HepG2 (cell line): ENCODE results near the gene NEUROD4. TPM values are rescaled to one million over a fixed set of nuclear protein-coding genes. Genes with fewer than 3 reads are reported as not detected.

Source experiments
- ATAC-seq: fragments of 200-7000 bp; cut with Tn5 transposase; 3 replicates; pipeline ENCODE4 v1.9.1; 2020; ENCODE audit warnings: mild to moderate bottlenecking, moderate library complexity
- BruUV-seq: library from RNA; stranded (reverse); fragments of 400-500 nt; replicated peaks from 2 replicates; lab custom pipeline; 2021; lab: Mats Ljungman, UMichigan
- CTCF ChIA-PET: fragments of 300-600 bp; formaldehyde crosslinking; extraction: SDS; loops from one replicate; lab custom pipeline; 2021; ENCODE audit warnings: low total read pairs, inconsistent platforms, low intra/inter-chr PET ratio; lab: Yijun Ruan, JAX
- POLR2A ChIA-PET: fragments of 350-600 bp; sonication (Branson Sonifier 250); formaldehyde crosslinking; loops from one replicate; lab custom pipeline; 2020; ENCODE audit warnings: antibody characterized with exemption, inconsistent platforms; lab: Yijun Ruan, JAX
- DNase-seq: peaks from one replicate; pipeline ENCODE4 v3.0.0-alpha.2; 2015; ENCODE audit warnings: low spot score
- FAIRE-seq: peaks from 3 replicates; lab custom pipeline; 2011; peaks lifted over from hg19 to GRCh38; lab: Jason Lieb, UNC
- H2AFZ ChIP-seq: one replicate; pipeline ENCODE4 v1.6.1; 2011; ENCODE audit warnings: low read length, inconsistent platforms
- H3K27ac ChIP-seq: fragments of 300-600 bp; 3 replicates; pipeline ENCODE4 v1.8.0; 2011; ENCODE audit warnings: mixed run types, mild to moderate bottlenecking, mixed read lengths, low read length, inconsistent platforms; ENCODE audit not compliant: insufficient read depth; ENCODE audit errors: extremely low read length
- H3K27me3 ChIP-seq, 2 experiments: fragments of 200-600 bp in 1 of 2; 2 replicates in 1 of 2; 3 replicates in 1 of 2; pipeline versions ENCODE4 v1.6.0 to v1.8.0; 2011; ENCODE audit warnings: low read length in 2 of 2, mild to moderate bottlenecking in 2 of 2, moderate library complexity in 2 of 2, inconsistent platforms in 1 of 2; ENCODE audit not compliant: insufficient read depth in 2 of 2, control insufficient read depth in 1 of 2
- H3K36me3 ChIP-seq, 2 experiments: fragments of 200-600 bp in 1 of 2; replicated peaks in 1 of 2; 2 replicates in 1 of 2; 3 replicates in 1 of 2; pipeline versions ENCODE4 v1.5.1 to v1.8.0; 2011; ENCODE audit warnings: low read length in 2 of 2, inconsistent platforms in 1 of 2; ENCODE audit not compliant: insufficient read depth in 2 of 2, control insufficient read depth in 1 of 2
- H3K4me1 ChIP-seq: 2 replicates; pipeline ENCODE4 v1.5.1; 2012; ENCODE audit warnings: low read length, inconsistent platforms; ENCODE audit not compliant: insufficient read depth
- H3K4me2 ChIP-seq: 2 replicates; pipeline ENCODE4 v1.6.0; 2011; ENCODE audit warnings: low read depth, low read length, inconsistent platforms
- H3K4me3 ChIP-seq, 3 experiments: fragments of 200-600 bp in 1 of 3; sonication (generic), shearing (Covaris generic) in 1 of 3; replicated peaks in 1 of 3; 2 replicates each; pipeline ENCODE4 v1.5.1; 2011 to 2016; ENCODE audit warnings: low read length in 3 of 3, inconsistent platforms in 2 of 3, low read depth in 2 of 3, mild to moderate bottlenecking in 2 of 3, control low read depth in 1 of 3, mixed read lengths in 1 of 3; ENCODE audit not compliant: insufficient read depth in 1 of 3
- H3K79me2 ChIP-seq: one replicate; pipeline ENCODE4 v1.6.1; 2011; ENCODE audit warnings: low read length, inconsistent platforms; ENCODE audit not compliant: insufficient read depth
- H3K9ac ChIP-seq: 2 replicates; pipeline ENCODE4 v1.6.0; 2011; ENCODE audit warnings: mild to moderate bottlenecking, low read depth, low read length, inconsistent platforms; ENCODE audit not compliant: insufficient read depth
- H3K9me3 ChIP-seq: 2 replicates; pipeline ENCODE4 v1.5.1; 2012; ENCODE audit warnings: mild to moderate bottlenecking, low read length
- H4K20me1 ChIP-seq: 2 replicates; pipeline ENCODE4 v1.6.0; 2011; ENCODE audit warnings: inconsistent platforms, mild to moderate bottlenecking, low read length, moderate library complexity; ENCODE audit not compliant: insufficient read depth
- FOXM1 ChIP-seq: sonication (generic); formaldehyde crosslinking; IDR thresholded peaks from 2 replicates; pipeline ENCODE4 v1.5.0; 2020; ENCODE audit warnings: missing genetic modification reagents
- HMG20B ChIP-seq: conservative IDR thresholded peaks from 2 replicates; pipeline ENCODE4 v1.6.1; 2016; ENCODE audit warnings: missing genetic modification reagents, missing compliant biosample characterization
- HNRNPLL ChIP-seq: fragments of 200-400 bp; formaldehyde crosslinking; IDR thresholded peaks from 2 replicates; pipeline ENCODE4 v1.6.1; 2017; ENCODE audit warnings: mild to moderate bottlenecking, low read depth, low read length; ENCODE audit not compliant: poor library complexity, severe bottlenecking
- SMAD3 ChIP-seq: sonication (generic); formaldehyde crosslinking; IDR thresholded peaks from 2 replicates; pipeline ENCODE4 v1.4.0; 2020; ENCODE audit warnings: missing genetic modification reagents
- U2AF2 ChIP-seq: fragments of 200-400 bp; formaldehyde crosslinking; IDR thresholded peaks from 2 replicates; pipeline ENCODE4 v1.6.1; 2017; ENCODE audit warnings: low read depth, mild to moderate bottlenecking, low read length
- ZNF207 ChIP-seq: fragments of 450-650 bp; IDR thresholded peaks from 2 replicates; pipeline ENCODE4 v1.6.1; 2016; ENCODE audit warnings: antibody characterized with exemption, borderline replicate concordance
- ZNF274 ChIP-seq: sonication (generic); formaldehyde crosslinking; IDR thresholded peaks from 2 replicates; pipeline ENCODE4 v1.5.1; 2020; ENCODE audit warnings: mild to moderate bottlenecking, missing genetic modification reagents
- ZNF468 ChIP-seq: sonication (generic); formaldehyde crosslinking; IDR thresholded peaks from 2 replicates; pipeline ENCODE4 v1.8.0; 2022; ENCODE audit warnings: mild to moderate bottlenecking, moderate library complexity, missing genetic modification reagents
- ZNF761 ChIP-seq: sonication (generic); formaldehyde crosslinking; conservative IDR thresholded peaks from 2 replicates; pipeline ENCODE4 v1.4.0; 2020; ENCODE audit warnings: mild to moderate bottlenecking, missing genetic modification reagents
- ZNF775 ChIP-seq: sonication (generic); formaldehyde crosslinking; IDR thresholded peaks from 2 replicates; pipeline ENCODE4 v1.4.0; 2020; ENCODE audit warnings: missing genetic modification reagents, mild to moderate bottlenecking, moderate library complexity, borderline replicate concordance
- WGBS: methylation state at CpG from one replicate; pipeline ENCODE4 v1.1.6; 2017; ENCODE audit warnings: low lambda C conversion rate; 5-methylcytosine and 5-hydroxymethylcytosine counted together
- in situ Hi-C: cut with HindIII; loops from 2 replicates; pipeline ENCODE4 v1.10.0; 2017; ENCODE audit warnings: low pct_unique_long_range_greater_than_20kb; ENCODE audit not compliant: extremely low pct_ligation_motif_present
- intact Hi-C: fragments of 100-400 bp; cut with micrococcal nuclease; formaldehyde crosslinking; loops from one replicate; pipeline ENCODE4 v1.10.0; 2022; ENCODE audit not compliant: unreplicated experiment
- polyA plus RNA-seq, 8 experiments: library from polyadenylated mRNA; depleted of rRNA in 3 of 8; stranded (reverse) in 7 of 8; unstranded in 1 of 8; fragments of >200 nt; fragmentation: Illumina TruSeq in 4 of 8; extraction: Trizol in 4 of 8; gene quantifications; 2 replicates each; pipeline versions ENCODE4 v1.2.1 to v1.2.3, GENCODE V29; 2011 to 2016; ENCODE audit warnings: low read depth in 4 of 8, missing spikeins in 1 of 8, mixed read lengths in 1 of 8; ENCODE audit not compliant: insufficient read depth in 1 of 8
- total RNA-seq, 5 experiments: library from RNA; depleted of rRNA; stranded (reverse); fragments of >200 nt; fragmentation: Illumina TruSeq; extraction: Trizol; gene quantifications; 2 replicates each; pipeline ENCODE4 v1.2.3, GENCODE V29; 2016; ENCODE audit warnings: low read depth in 1 of 5
- TF ChIP-seq, protein P1 (sequence below): sonication (generic); formaldehyde crosslinking; IDR thresholded peaks from 2 replicates; pipeline ENCODE4 v1.4.0; 2020; ENCODE audit warnings: missing genetic modification reagents; ENCODE audit errors: not compliant biosample characterization
- TF ChIP-seq, protein P2 (sequence below): sonication (generic); formaldehyde crosslinking; conservative IDR thresholded peaks from 2 replicates; pipeline ENCODE4 v1.8.0; 2022; ENCODE audit warnings: mild to moderate bottlenecking, moderate library complexity, missing genetic modification reagents
- TF ChIP-seq, protein P3 (sequence below): sonication (generic); formaldehyde crosslinking; IDR thresholded peaks from 2 replicates; pipeline ENCODE4 v1.5.1; 2020; ENCODE audit warnings: missing genetic modification reagents, mild to moderate bottlenecking, borderline replicate concordance

NEUROD4 gene
- total and polyA plus RNA-seq, 2 of the 13 experiments (the other 11 are each of a cell fraction or from before 2014, with no cell fraction given) = not detected

DNA sequence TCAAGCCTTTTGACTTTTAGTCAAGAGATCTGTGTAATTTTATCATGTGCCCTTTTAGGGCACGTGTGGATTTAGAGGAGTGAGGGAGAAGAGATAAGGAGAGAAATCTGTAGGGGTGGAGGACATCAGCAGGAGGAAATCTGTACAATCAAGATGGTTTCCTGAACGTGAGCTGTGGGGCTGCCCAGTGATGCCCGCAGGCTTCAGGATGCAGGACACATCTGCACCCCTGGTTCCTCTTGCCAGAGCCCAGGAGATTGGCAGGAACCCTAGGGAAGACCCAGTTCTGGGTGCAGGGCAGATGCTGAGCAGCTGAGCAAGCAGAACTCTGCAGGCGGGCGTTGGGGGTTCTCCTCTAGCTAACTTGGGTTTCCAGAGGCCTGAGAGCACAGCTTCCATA lies 23.6 kb upstream of the NEUROD4 start:
- Histone ChIP-seq H3K4me1 (no peaks in the 10 kb centered on the region), H3K4me2 (no peak overlapping the region), H2AFZ (no peak overlapping the region), H3K4me3 (no peak overlapping the region), H3K9ac (no peak overlapping the region), H3K36me3 (no peaks in the 10 kb centered on the region), H4K20me1 (no peaks in the 10 kb centered on the region), H3K79me2 (no peaks in the 10 kb centered on the region), H3K9me3 (no peaks in the 10 kb centered on the region), H3K27ac (no peak overlapping the region), H3K27me3 (peaks cover 0 to 7% of the 10 kb centered on the region in 2 experiments; a peak in 1 of 5 replicates)
- no peak for FAIRE-seq
- CTCF ChIA-PET = interaction anchor here (4.1 kb wide), 1 partner anchor 76 kb away, joined by 64 read pairs; no protein-coding TSS in a partner anchor
- BruUV-seq = no TSS peak
- no peak for DNase-seq
- ATAC-seq = no peak
- 3% methylated on average over 4 of the region's 5 CpGs for WGBS
- intact Hi-C loops = no loop called here
- POLR2A ChIA-PET = no interaction called here
- in situ Hi-C loops = loop anchor here (10.0 kb wide), 1 partner anchor 149 kb away; no protein-coding TSS in a partner anchor
- TF ChIP-seq ZNF761 (CRISPR knock-in tag) (no peak), ZNF468 (no peak), ZNF207 (no peak), U2AF2 (no peak), HMG20B (CRISPR knock-in tag) (no peak)
- TF ChIP-seq, protein P1, sequence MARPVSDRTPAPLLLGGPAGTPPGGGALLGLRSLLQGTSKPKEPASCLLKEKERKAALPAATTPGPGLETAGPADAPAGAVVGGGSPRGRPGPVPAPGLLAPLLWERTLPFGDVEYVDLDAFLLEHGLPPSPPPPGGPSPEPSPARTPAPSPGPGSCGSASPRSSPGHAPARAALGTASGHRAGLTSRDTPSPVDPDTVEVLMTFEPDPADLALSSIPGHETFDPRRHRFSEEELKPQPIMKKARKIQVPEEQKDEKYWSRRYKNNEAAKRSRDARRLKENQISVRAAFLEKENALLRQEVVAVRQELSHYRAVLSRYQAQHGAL (CRISPR knock-in tag) = no peak

DNA sequence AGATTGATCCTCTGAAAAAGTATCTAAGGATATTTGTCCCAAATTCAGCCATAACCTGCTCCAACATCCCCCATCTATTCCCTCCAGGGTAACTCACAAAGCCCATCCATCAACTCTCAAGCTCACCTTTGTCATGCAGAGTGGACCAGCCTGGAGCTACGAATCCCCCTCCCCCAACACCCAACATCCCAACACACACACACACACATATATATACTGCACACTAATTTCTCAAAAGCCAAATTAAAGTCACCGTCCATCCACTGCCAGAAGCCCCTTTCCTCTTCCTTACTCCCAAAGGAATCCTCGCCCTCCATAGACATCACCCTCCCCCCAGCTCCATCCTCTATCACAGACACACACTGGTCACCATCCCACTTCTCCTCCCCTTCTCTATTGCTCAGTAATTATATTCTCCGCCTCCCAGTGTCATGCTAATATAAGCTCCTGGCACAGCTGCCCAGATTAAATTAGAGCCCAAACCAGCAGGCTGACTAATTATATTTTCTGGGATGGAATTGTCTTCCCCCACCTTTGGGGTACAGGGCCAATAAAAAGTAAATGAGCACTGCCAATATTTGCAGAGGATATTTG lies 21.7 kb upstream of the NEUROD4 start:
- Histone ChIP-seq H3K4me2 (no peak overlapping the region), H3K27me3 (peaks cover 0 to 16% of the 10 kb centered on the region in 2 experiments; a peak in 2 of 5 replicates), H3K79me2 (no peaks in the 10 kb centered on the region), H3K9me3 (no peaks in the 10 kb centered on the region), H3K4me1 (no peaks in the 10 kb centered on the region), H2AFZ (no peak overlapping the region), H3K36me3 (no peaks in the 10 kb centered on the region), H4K20me1 (no peaks in the 10 kb centered on the region), H3K27ac (no peak overlapping the region), H3K4me3 (no peak overlapping the region), H3K9ac (no peak overlapping the region)
- ATAC-seq (no peak), FAIRE-seq (no peak), DNase-seq (no peak)
- in situ Hi-C loops = loop anchor here (10.0 kb wide), 1 partner anchor 147 kb away; no protein-coding TSS in a partner anchor
- no TSS peak for BruUV-seq
- POLR2A ChIA-PET = no interaction called here
- 18% methylated on average over 4 of the region's 4 CpGs for WGBS
- CTCF ChIA-PET = no interaction called here
- intact Hi-C loops = no loop called here
- TF ChIP-seq SMAD3 (no peak), HNRNPLL (no peak), FOXM1 (CRISPR knock-in tag) (no peak), ZNF274 (CRISPR knock-in tag) (no peak), ZNF775 (CRISPR knock-in tag) (no peak)
- TF ChIP-seq, protein P2, sequence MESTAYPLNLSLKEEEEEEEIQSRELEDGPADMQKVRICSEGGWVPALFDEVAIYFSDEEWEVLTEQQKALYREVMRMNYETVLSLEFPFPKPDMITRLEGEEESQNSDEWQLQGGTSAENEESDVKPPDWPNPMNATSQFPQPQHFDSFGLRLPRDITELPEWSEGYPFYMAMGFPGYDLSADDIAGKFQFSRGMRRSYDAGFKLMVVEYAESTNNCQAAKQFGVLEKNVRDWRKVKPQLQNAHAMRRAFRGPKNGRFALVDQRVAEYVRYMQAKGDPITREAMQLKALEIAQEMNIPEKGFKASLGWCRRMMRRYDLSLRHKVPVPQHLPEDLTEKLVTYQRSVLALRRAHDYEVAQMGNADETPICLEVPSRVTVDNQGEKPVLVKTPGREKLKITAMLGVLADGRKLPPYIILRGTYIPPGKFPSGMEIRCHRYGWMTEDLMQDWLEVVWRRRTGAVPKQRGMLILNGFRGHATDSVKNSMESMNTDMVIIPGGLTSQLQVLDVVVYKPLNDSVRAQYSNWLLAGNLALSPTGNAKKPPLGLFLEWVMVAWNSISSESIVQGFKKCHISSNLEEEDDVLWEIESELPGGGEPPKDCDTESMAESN = no peak
- TF ChIP-seq, protein P3, sequence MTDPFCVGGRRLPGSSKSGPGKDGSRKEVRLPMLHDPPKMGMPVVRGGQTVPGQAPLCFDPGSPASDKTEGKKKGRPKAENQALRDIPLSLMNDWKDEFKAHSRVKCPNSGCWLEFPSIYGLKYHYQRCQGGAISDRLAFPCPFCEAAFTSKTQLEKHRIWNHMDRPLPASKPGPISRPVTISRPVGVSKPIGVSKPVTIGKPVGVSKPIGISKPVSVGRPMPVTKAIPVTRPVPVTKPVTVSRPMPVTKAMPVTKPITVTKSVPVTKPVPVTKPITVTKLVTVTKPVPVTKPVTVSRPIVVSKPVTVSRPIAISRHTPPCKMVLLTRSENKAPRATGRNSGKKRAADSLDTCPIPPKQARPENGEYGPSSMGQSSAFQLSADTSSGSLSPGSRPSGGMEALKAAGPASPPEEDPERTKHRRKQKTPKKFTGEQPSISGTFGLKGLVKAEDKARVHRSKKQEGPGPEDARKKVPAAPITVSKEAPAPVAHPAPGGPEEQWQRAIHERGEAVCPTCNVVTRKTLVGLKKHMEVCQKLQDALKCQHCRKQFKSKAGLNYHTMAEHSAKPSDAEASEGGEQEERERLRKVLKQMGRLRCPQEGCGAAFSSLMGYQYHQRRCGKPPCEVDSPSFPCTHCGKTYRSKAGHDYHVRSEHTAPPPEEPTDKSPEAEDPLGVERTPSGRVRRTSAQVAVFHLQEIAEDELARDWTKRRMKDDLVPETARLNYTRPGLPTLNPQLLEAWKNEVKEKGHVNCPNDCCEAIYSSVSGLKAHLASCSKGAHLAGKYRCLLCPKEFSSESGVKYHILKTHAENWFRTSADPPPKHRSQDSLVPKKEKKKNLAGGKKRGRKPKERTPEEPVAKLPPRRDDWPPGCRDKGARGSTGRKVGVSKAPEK = no peak
